NCI-H2107 treated with DMSO at 0.1 percent for 48 hours (cell line): Measurements from ENCODE around the gene PLA2G6.

Experiments
- DNase-seq: peaks from one replicate; lab custom pipeline; 2025; ENCODE audit not compliant: unreplicated experiment; lab: John Stamatoyannopoulos, UW

PLA2G6 gene

DNA sequence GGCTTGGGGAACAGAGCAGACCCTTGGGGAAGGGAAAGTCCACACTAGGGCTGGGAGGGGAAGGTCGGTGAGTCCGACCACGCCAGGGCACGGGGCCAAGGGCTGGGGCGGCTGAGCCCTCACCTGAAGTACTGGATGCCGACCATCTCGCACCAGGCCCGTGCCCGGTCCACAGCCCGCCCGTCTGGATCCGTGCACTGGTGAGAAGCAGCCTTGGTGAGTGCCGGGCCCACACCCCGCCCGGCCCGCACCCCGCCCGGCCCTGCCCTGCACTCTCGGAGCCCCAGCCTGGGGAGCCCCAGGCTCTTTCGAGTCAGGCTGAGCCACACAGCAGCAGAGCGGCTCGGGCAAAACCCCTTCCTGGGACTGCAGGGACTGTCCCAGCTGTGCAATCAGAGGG, 69.2 kb downstream of the PLA2G6 start:
- DNase-seq: no peak

DNA sequence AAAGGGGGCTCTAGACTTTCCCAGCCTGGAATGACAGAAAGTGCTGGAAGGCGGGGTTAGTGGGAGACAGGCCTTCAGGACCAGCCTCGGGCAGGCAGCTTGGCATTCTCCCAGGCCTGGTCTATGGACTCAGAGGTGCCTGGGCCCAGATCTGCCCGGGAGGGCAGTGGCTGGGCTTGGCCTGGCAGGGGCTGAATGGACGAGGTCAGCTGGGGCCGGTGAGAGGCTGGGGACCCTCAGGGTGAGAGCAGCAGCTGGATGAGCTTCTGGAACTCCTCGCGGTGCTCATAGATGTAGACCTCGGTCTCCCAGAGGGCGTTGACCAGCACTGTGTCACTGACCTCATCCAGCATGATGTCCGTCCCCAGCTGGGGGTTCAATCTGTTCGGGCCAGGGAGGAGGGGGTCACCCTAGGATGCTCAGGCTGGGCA, 69.7 kb downstream of the PLA2G6 start:
- DNase-seq: no peak

DNA sequence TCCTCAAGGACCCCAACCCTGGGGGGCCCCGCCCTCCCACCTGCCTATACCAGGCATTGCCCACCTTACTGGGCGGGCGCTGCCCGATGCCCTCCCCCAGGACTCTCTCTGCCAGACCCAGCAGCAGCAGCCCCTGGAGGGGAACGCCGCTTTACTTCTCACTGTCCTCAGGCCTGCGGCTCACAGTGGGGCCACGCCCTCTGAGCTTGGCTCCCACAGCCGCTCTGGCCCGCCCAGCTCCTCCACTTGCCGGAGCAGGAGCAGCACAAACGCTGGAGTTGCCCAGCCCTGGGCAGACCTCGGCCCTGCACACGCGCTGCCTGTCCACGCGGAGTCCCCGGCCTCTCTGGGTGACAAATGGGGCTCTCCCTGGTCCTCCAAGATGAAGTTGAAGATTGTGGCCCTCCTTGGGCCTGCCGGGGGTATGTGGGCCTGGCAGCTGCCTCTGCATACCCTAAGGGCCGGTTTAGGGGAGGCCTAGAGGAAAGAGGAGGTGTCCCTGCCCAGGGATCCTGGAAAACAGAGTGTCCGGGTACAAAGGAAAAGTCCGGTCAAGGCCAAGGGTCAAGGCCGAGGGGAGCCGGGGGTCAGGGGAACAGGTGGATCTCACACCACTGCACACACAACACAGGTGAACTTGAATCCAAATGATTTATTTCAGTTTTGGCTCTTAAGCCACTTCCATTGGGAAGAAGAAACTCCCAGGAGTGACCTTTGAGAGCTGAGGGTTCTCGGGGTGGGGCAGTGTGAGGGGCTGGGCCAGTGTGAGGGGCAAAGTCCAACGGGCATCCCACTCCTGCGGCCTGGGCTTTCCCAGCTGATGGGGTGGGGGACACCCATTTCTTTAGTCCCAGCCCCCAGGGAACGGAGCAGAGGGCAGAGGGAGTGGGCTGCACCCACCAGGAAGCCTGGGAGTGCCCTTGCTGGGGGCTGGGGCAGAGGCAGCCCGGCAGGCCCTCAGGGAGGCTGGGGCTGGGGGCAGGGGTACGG, 70.5 kb downstream of the PLA2G6 start:
- no peak for DNase-seq

DNA sequence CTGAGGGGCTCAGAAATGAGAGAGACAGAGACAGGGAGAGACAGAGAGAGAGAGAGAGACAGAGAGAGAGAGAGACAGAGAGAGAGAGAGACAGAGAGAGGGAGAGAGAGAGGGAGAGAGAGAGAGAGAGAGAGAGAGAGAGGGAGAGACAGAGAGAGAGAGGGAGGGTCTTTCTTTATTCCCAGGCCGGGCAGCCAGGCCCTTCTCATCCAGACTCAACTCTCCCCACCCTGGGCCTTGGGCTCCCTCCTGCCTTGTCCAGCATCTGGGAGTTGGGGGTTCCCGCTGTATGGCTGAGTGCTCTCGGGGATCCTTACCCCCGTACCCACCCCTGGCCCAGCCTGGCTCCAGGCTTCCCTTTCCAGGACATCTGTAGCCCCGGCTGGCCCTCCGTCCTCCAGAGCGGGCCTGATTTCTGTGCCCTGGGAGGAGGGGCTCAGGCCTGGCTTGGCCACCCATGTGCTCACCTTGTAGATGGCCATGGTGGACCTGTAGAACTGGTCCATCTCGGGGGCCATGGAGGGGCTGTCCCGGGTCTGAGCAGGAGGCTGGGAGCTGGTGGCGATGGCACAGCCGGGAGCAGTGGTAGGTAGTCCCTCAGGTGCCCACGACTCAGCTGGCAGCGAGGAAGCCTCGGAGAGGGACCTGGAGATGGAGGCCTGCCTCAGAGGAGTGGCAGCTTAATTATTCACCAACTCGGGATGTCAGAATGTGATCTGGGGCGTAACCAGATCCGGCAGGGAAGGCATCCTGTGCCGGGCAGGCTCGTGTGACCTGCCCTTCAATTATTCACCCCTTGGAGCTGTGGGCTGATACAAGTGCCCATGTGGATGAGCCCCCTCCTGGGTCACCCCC, 71.4 kb downstream of the PLA2G6 start, which contains the start of gene BAIAP2L2:
Gene BAIAP2L2 (minus strand): TSS at position 677 of the 855 bp plus-strand sequence. CDS start 159 bp downstream, at position 518.
- no peak for DNase-seq

DNA sequence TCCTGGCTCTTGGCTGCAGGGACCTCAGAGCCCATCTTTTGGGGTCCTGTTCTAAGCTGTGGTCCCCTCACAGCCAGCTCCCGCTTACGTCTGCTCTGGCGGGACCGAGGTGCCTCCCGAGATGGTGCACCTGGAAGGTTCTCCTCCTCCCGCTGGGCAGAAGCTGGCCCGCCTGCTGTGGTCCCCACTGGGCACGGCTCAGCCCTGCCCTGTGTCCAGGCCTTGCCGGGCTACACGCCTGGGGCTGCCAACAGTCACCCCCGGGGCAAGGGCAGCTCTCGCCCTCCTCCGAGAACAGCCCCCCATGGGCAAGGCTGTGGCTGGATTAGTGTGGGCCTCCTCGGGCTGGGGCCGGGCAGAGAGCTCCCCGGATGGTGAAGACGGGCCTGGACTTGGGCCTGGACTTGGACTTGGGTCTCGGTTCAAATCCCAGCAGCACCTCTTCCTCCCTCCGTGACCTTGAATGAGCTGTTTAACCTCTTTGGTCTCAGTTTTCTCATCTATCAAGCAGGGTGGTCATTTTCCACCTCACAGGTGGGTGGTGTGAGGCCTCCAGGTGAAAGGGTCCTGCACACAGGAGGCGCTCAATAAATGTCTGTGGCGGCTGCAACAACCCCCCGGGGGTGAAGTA, 72.1 kb downstream of the PLA2G6 start:
- DNase-seq: no peak

DNA sequence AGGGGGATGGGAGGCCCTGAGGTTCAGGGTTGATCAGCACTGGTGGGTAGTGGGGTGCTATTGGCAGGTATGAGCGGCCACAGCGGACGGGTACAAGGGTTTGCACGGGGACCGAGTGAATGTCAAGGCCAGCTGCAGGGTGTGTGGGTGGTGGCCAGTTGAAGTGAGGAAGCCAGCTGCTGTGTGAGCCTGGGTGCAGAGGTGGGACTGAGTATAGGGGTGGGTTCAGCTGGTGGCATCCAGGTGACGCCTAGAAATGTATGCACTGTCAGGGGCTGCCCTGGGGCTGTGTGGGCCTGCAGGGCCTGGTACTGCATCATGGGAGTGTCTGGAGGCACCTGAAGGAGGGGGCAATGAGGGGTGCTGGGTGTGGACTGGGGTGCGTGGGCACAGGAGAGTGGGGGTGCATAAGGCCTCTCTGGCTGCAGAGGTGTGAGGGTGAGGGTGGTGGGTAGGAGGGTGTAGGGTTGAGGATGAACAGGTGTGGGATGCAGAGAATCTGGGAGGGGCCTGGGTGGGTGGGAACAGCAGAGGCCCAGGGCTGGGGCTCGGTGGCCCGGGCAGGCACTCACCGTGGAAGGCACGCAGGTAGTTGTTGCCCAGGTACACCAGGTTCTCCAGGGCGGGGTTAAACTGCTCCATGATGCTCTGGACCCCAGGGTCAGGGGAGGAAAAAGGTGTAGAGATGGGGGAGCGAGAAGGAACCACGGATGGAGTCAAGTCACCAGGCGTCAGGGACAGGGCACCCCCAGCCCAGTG, 72.9 kb downstream of the PLA2G6 start:
- DNase-seq: no peak

DNA sequence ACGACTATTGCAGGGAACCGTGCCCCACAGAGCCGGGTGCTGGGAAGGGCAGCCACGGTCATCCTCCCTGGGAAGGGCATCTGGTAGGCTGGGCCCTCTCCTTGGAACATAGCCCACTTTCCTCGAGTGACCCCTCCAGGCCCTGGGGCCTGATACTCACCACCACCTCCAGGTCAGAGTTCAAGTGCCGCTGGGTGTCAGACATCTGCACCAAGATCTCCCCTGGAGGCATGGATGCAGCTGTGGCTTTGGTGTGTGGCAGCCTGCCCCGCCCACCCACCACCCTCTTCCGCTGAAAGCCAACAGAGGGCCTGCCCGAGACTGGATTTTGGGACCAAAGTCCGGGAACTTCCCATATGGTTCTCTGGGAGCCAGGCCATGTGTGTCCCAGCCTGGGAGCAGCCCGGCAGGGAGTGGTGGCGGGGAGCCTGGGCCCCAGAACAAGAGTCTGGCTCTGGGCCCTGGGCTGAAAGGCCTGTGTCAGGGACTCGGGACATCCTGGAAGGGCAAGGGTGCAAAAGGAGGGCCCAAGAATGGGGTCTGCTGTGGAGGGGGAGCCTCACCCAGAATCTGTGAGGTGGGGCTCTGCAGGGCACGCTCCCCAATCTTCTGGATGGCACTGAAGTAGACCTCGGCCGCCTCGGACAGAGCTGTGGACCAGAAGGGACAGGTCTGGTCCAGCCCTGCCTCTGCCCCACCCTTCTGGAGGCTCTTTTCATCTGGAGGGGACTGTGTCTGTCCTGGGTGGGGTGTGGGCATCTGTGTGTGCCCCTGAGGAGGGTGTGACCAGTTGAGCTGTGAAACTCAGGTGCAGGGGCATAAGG, 73.7 kb downstream of the PLA2G6 start:
- DNase-seq: no peak

DNA sequence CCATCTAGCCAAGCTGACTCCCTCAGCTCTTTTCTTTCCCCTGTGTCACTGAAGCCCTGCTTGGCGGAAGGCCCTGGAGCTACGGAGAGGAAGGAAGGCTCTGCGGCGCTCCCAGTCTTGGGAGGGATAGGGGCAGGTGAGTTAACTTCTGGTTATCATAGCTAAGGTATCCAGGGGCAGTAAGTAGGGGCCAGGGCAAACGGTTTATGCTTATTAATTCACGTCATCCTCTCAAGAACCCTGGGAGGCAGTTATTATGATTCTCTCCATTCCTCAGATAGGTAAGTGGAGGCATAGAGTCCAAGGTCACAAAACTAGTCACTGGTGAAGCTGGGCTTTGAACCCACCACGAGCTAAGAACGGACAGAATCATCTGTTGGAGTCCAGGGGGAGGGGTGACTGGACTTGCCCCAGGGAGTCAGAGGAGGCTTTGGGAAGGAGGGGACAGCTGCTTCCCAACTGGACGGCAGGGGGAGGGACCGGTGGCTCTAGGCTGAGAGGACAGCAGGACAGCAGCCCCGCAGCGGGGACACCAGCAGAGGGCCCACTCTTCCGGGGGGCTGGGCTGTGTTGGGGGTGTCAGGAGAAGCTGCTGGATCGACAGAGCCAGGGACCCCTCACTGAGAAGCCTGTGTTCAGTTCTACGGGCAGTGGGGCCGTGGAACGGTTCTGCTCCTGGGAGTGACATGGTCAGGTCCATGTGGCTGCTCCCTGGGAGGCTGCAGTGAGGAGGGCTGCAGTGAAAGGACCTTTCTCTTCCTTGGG, 74.6 kb downstream of the PLA2G6 start:
- no peak for DNase-seq

DNA sequence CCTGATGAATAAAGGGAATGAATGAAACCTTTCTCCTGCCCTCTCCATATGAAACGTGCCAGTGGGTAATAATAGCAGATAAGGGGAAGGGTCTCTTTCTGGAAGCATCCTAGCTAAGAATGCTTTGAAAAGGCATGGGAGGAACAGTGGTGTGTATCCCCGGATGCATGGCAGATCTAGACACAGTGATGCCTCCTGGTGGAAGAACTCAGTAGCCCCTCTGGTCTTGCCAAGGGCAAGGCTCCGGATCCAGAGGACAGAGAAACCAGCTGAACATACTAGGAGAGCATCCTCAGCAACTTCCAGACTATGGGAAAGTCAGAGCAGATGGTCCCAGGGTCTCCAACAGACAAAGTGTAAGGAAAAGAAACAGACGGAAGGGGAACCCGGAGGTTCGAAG, 77.5 kb downstream of the PLA2G6 start:
- DNase-seq: no peak

DNA sequence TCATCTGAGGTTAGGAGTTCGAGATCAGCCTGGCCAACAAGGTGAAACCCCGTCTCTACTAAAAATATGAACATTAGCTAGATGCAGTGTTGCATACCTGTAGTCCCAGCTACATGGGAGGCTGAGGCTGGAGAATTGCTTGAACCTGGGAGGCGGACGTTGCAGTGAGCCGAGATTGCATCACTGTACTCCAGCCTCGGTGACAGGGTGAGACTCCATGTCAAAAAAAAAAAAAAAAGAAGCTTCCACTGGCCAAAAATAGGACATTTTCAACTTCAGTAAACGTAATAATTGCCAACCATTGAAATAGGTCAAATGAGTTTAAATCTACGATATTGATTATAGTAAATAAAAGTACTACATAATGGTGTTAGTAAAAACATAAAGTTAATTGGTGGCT, 78.0 kb downstream of the PLA2G6 start:
- no peak for DNase-seq

DNA sequence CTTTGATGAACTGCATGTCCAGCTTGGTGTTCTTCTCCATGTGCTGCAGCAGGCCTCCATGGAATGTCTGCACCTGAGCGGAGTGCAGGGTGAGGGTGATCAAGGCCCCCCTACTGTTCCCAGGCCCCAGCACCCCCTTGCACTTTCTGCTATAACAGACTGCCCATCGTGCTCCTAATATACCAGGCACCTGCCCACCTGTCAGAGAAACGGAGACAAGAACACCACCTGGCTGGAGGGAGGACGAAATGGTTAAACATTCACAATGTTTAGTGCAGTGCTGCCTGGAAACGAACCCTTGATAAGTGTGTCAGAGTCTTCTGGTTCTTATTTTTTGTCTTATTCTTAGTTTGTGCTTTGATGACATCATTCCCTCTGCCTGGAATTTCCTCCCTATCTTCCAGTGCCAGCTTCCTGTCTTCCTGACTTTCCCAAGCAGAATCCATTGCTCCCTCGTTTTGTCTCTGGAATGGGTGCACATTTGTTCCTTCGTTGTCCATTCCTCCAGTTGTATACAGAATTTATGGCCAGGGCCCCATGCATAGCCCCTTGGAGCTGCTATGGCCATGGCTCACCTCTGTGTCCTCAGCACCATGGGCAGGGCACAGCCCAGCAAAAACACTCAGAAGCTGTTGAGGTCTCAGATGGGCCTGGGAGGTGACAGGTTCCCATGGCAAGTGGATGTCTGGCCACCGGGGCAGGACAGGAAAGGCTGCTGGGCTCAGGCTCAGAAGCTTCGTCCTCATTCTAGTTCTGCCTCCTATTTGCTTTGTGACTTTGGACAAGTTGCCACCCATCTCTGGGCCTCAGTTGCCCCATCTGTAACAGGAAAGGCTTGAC, 83.0 kb downstream of the PLA2G6 start:
- no peak for DNase-seq

DNA sequence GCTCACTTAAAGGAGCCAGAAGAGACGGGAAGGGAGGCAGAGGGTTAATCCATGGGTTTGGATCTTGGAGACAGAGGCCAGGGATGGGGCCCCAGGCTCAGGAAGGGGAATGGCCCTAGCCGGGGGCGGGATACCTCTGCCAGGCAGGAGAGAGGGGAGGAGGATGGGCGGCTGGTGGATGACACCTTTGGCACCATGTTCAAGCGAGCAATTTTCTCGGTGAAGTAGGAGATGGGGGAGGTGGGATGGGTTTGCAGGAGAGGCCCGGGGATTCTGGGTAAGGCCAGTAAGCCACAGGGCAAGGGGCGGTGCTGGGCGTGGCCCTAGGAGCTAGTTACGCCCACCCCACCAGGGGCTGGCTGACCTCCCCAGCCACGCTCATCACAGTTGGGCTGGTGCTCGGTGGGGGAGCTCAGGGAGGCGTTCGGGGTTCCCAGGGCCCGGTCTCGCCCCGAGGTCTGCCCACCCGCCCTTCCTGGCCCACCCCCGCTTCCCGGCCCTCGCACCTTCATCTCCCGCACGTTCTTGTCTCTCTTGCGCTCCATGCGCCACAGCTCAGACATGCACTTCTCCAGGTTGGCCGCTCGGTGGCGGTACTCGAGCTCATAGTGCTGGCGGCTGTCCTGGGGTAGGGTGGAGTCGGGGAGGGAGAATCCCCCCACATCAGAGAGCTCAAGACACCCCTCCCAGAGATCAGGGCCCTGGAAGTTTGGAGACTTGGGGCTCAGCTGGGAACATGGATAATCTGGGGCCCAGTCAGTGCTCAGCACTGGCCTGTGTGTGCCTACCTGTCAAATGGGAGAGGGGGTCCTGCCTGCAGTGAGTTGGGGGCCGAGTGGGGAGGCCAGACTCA, 83.8 kb downstream of the PLA2G6 start:
- DNase-seq: no peak

DNA sequence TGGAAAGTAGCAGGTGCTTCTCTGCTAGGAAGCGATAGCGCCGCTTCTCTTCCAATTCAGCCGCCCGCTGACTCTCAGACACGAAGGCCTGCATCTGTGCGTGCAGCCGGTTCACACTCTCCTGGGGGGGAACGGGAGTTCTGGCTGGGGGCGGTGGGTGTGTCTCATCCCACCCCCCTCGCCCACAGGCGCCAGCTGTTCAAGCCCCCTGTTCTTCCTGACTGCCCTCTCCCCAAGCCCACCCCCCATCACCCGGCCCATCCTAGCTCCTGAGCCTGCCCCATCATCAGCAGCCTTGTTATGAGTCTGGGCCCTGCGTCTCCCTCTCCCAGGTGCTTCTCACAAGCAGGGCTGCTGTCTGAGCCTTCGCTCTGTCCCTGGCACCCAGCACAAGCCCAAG, 84.6 kb downstream of the PLA2G6 start:
- no peak for DNase-seq

DNA sequence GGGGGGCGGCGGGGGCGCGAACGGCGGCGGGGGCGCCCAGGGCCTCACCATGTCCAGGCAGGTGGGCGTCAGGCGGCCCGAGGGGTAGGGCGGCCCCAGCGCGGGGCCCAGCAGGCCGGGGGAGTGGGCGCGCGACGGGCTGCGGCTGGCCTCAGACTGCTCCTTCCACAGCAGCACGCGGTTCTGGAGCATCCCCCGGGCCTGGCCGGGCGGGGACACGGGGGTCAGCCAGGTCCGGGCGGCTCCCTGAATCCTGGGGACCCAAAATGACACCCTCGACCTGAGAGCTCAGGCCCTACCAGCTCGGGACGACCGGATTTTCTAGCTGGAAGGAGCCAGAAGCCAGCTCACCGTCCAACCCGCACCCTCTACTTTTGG, 92.2 kb downstream of the PLA2G6 start:
- no peak for DNase-seq

DNA sequence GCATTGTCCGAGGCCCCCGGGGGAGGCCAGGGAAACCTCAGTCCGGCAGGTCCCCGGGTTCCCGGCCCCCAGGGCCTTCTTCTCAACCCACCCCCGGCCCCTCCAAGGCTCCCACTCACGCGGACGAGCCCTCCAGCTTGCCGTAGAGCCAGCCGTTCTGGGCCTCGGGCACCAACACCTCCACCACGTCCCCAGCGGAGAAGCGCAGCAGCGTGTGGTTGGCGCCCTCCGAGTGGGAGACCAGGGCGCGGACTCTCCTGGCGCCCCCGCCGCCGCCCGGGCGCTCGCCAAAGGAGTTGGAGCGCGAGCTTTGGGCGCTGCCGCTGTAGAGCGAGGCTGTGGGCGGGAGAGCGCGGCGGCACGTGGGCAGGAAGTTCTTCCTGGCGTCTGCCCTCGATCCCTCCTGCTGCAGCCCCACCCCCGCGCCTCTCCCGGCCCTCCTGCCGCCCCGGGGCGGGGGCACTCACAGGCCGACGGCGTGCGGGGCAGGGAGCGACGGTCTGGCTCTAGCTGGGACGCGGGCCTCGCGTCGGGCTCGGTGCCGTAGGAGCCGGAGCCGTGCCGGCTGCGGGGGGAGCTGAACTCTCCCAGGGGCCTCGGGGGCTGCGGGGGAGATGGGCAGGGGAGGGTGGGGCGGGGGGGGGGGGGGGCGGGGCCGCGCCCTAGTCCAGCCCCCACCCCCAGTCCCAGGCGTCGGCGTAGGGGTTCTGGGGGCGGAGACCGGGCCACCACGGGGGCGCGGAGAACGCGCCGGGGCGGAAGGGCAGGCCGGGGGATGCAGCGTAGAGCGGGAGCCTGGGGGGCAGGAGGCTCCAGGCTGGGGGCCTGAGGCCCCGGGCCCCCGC, 92.8 kb downstream of the PLA2G6 start:
- no peak for DNase-seq

DNA sequence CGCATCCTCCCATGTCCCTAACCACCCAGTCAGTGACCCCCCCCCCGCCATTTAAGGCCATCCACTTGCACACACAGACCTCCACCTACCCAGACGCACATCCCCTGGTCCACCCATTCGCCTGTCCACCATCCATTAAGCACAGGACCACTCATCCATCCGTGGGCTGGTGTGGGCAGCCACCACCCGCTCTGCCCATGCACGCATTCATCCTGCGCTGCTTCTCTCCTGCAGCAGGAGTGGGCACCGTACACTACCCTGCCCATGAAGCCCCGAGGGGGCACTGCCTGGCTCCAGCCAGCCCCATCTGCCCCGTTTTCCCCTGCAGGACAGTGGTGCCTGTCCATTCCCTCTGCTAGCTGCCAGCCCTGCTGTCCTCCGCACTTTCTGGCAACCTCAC, 93.8 kb downstream of the PLA2G6 start:
- DNase-seq: no peak
